K562 (cell line): ENCODE results near the gene ZNF148. TPM values are rescaled to one million over a fixed set of nuclear protein-coding genes. Genes with fewer than 3 reads are reported as not detected.

Source experiments
- ATAC-seq: fragments of 200-7000 bp; cut with Tn5 transposase; 3 replicates; pipeline ENCODE4 v1.9.1; 2020; ENCODE audit warnings: moderate library complexity
- BruUV-seq: library from RNA; stranded (reverse); fragments of 400-500 nt; replicated peaks from 2 replicates; lab custom pipeline; 2021; lab: Mats Ljungman, UMichigan
- CTCF ChIA-PET: fragments of 300-600 bp; formaldehyde crosslinking; extraction: SDS; loops from one replicate; lab custom pipeline; 2021; ENCODE audit warnings: low intra/inter-chr PET ratio; lab: Yijun Ruan, JAX
- POLR2A ChIA-PET: fragments of 300-600, 350-650 bp; sonication (Branson Sonifier 250); formaldehyde crosslinking; extraction: SDS; loops from one replicate; lab custom pipeline; 2021; ENCODE audit warnings: antibody characterized with exemption, inconsistent platforms; lab: Yijun Ruan, JAX
- DNase-seq, 4 experiments: peaks; one replicate each; pipeline versions ENCODE4 v3.0.0 to v3.0.0-alpha.2; 2011 to 2018; ENCODE audit warnings: low spot score in 3 of 4, mixed read lengths in 3 of 4; ENCODE audit errors: extremely low read depth in 1 of 4
- FAIRE-seq: peaks from 2 replicates; lab custom pipeline; 2011; peaks lifted over from hg19 to GRCh38; lab: Jason Lieb, UNC
- H2AFZ ChIP-seq: 2 replicates; pipeline ENCODE4 v1.6.0; 2011; ENCODE audit warnings: low read depth, low read length, control low read depth, inconsistent platforms
- H3K27ac ChIP-seq: fragments of 200-600 bp; 3 replicates; pipeline ENCODE4 v1.8.0; 2011; ENCODE audit warnings: low read depth, mild to moderate bottlenecking, control low read depth, inconsistent platforms, low read length, moderate library complexity, mixed read lengths; ENCODE audit errors: extremely low read depth
- H3K27me3 ChIP-seq, 2 experiments: fragments of 300-600 bp in 1 of 2; 2 replicates in 1 of 2; 3 replicates in 1 of 2; pipeline versions ENCODE4 v1.6.0 to v1.8.0; 2011; ENCODE audit warnings: inconsistent platforms in 2 of 2, low read length in 2 of 2, mild to moderate bottlenecking in 1 of 2, mixed read lengths in 1 of 2, moderate library complexity in 1 of 2; ENCODE audit not compliant: control insufficient read depth in 2 of 2, insufficient read depth in 2 of 2
- H3K36me3 ChIP-seq: fragments of 300-600 bp; 3 replicates; pipeline ENCODE4 v1.8.0; 2011; ENCODE audit warnings: mild to moderate bottlenecking, low read length, inconsistent platforms; ENCODE audit not compliant: control insufficient read depth, insufficient read depth
- H3K4me1 ChIP-seq, 2 experiments: fragments of 200-600 bp in 1 of 2; replicated peaks in 1 of 2; 2 replicates in 1 of 2; 3 replicates in 1 of 2; pipeline versions ENCODE4 v1.5.1 to v1.8.0; 2011; ENCODE audit warnings: inconsistent platforms in 2 of 2, low read length in 2 of 2, mild to moderate bottlenecking in 1 of 2, mixed read lengths in 1 of 2, moderate library complexity in 1 of 2; ENCODE audit not compliant: control insufficient read depth in 2 of 2, insufficient read depth in 2 of 2
- H3K4me2 ChIP-seq: 2 replicates; pipeline ENCODE4 v1.6.1; 2011; ENCODE audit warnings: low read length, control low read depth, inconsistent platforms, mixed read lengths; ENCODE audit not compliant: insufficient read depth
- H3K4me3 ChIP-seq: fragments of 200-600 bp; sonication (generic), shearing (Covaris generic); 2 replicates; pipeline ENCODE4 v1.5.1; 2016; ENCODE audit warnings: control low read depth, inconsistent platforms
- H3K79me2 ChIP-seq: fragments of 200-600 bp; 3 replicates; pipeline ENCODE4 v1.8.0; 2011; ENCODE audit warnings: low read length, inconsistent platforms; ENCODE audit not compliant: control insufficient read depth, insufficient read depth
- H3K9ac ChIP-seq, 2 experiments: 2 replicates each; pipeline versions ENCODE4 v1.6.0 to v1.6.1; 2011; ENCODE audit warnings: low read depth in 2 of 2, low read length in 2 of 2, control low read depth in 1 of 2, inconsistent platforms in 1 of 2, mild to moderate bottlenecking in 1 of 2, mixed read lengths in 1 of 2; ENCODE audit not compliant: insufficient read depth in 1 of 2
- H3K9me1 ChIP-seq: one replicate; pipeline ENCODE4 v1.6.0; 2011; ENCODE audit warnings: inconsistent platforms, mild to moderate bottlenecking, low read length, moderate library complexity; ENCODE audit not compliant: control insufficient read depth, insufficient read depth
- H3K9me3 ChIP-seq: replicated peaks from 2 replicates; pipeline ENCODE4 v1.5.1; 2011; ENCODE audit warnings: low read depth, low read length, inconsistent platforms; ENCODE audit not compliant: control insufficient read depth, insufficient read depth
- H4K20me1 ChIP-seq: replicated peaks from 2 replicates; pipeline ENCODE4 v1.6.1; 2011; ENCODE audit warnings: low read length, inconsistent platforms, mixed read lengths; ENCODE audit not compliant: control insufficient read depth, insufficient read depth
- CBFB ChIP-seq: sonication (generic); formaldehyde crosslinking; IDR thresholded peaks from 2 replicates; pipeline ENCODE4 v1.4.0; 2020; ENCODE audit warnings: mild to moderate bottlenecking, missing genetic modification reagents
- CBX2 ChIP-seq: fragments of 200-600 bp; sonication (generic); IDR thresholded peaks from one replicate; pipeline ENCODE4 v1.6.1; 2012; ENCODE audit warnings: mild to moderate bottlenecking, low read length, inconsistent platforms; ENCODE audit not compliant: insufficient read depth, poor library complexity, severe bottlenecking
- CUX1 ChIP-seq: fragments of 200-800 bp; sonication (Bioruptor generic); IDR thresholded peaks from 2 replicates; pipeline ENCODE4 v1.6.1; 2016; ENCODE audit warnings: missing genetic modification characterization, missing compliant biosample characterization
- HDAC1 ChIP-seq, 2 experiments: fragments of 450-650 bp; IDR thresholded peaks; 2 replicates each; pipeline ENCODE4 v1.6.1; 2016 to 2017; ENCODE audit warnings: inconsistent platforms in 1 of 2, mild to moderate bottlenecking in 1 of 2, moderate library complexity in 1 of 2
- LEF1 ChIP-seq: fragments of 450-650 bp; IDR thresholded peaks from 2 replicates; pipeline ENCODE4 v1.6.1; 2016; ENCODE audit warnings: mild to moderate bottlenecking
- NCOA2 ChIP-seq, 2 experiments: fragments of 450-650 bp; IDR thresholded peaks; 2 replicates each; pipeline ENCODE4 v1.6.1; 2018; ENCODE audit warnings: mild to moderate bottlenecking in 2 of 2, moderate library complexity in 1 of 2; ENCODE audit not compliant: partially characterized antibody in 2 of 2
- PHTF2 ChIP-seq: fragments of 250-450 bp; sonication (Bioruptor Pico); IDR thresholded peaks from 2 replicates; pipeline ENCODE4 v1.5.0; 2021; ENCODE audit warnings: mild to moderate bottlenecking
- RBM15 ChIP-seq: fragments of 200-400 bp; formaldehyde crosslinking; IDR thresholded peaks from 2 replicates; pipeline ENCODE4 v1.6.1; 2018; ENCODE audit warnings: mild to moderate bottlenecking, low read length, moderate library complexity; ENCODE audit not compliant: insufficient read depth
- RBM22 ChIP-seq: fragments of 200-400 bp; formaldehyde crosslinking; IDR thresholded peaks from 2 replicates; pipeline ENCODE4 v1.6.1; 2018; ENCODE audit warnings: low read length, low read depth; ENCODE audit not compliant: poor library complexity, severe bottlenecking
- SMAD3 ChIP-seq: fragments of 450-650 bp; formaldehyde crosslinking; conservative IDR thresholded peaks from 2 replicates; pipeline ENCODE4 v1.4.0; 2020; ENCODE audit warnings: mild to moderate bottlenecking
- SOX6 ChIP-seq: fragments of 450-650 bp; IDR thresholded peaks from 2 replicates; pipeline ENCODE4 v1.6.1; 2014; ENCODE audit warnings: mild to moderate bottlenecking
- TFAM ChIP-seq: fragments of 250-450 bp; sonication (Bioruptor Pico); conservative IDR thresholded peaks from 2 replicates; pipeline ENCODE4 v1.5.0; 2021; ENCODE audit warnings: mild to moderate bottlenecking, moderate library complexity
- ZNF354B ChIP-seq: fragments of 250-450 bp; sonication (Bioruptor Pico); IDR thresholded peaks from 2 replicates; pipeline ENCODE4 v1.4.0; 2020
- ZNF408 ChIP-seq: fragments of 250-450 bp; sonication (Bioruptor Pico); IDR thresholded peaks from 2 replicates; pipeline ENCODE4 v1.4.0; 2020; ENCODE audit warnings: low read depth, mild to moderate bottlenecking, moderate library complexity
- ZNF583 ChIP-seq: fragments of 250-450 bp; sonication (Bioruptor Pico); IDR thresholded peaks from 2 replicates; pipeline ENCODE4 v1.4.0; 2020
- WGBS: fragments of 100-300 bp; shearing (Covaris generic); methylation state at CpG from one replicate; pipeline ENCODE4 v1.1.6; 2016; ENCODE audit warnings: low coverage, mixed read lengths; ENCODE audit not compliant: insufficient coverage; ENCODE audit errors: missing lambda C conversion rate; 5-methylcytosine and 5-hydroxymethylcytosine counted together
- in situ Hi-C: fragments of 300-500 bp; cut with MboI; formaldehyde crosslinking; loops from 4 replicates; pipeline ENCODE4 v1.15.0; 2018; ENCODE audit warnings: inconsistent platforms, mixed read lengths
- intact Hi-C: fragments of 100-400 bp; cut with micrococcal nuclease; formaldehyde crosslinking; loops from 2 replicates; pipeline ENCODE4 v1.14.2; 2022
- polyA plus RNA-seq, 8 experiments: library from polyadenylated mRNA; depleted of rRNA in 4 of 8; stranded (reverse) in 5 of 8; unstranded in 3 of 8; fragments of >200 nt; fragmentation: Nextera tagmentation in 2 of 8; fragmentation: Illumina TruSeq in 1 of 8; extraction: Ambion mirVana in 2 of 8; extraction: Trizol in 1 of 8; gene quantifications; 2 replicates each; pipeline versions ENCODE4 v1.2.1 to v1.2.3, GENCODE V29; 2011 to 2014; ENCODE audit warnings: inconsistent platforms in 1 of 8, missing spikeins in 1 of 8
- total RNA-seq, 7 experiments: library from RNA; depleted of rRNA in 6 of 7; stranded (reverse); fragments of >200 nt in 6 of 7; fragmentation: Illumina TruSeq in 2 of 7; extraction: Trizol in 2 of 7; gene quantifications; 2 replicates each; pipeline versions ENCODE4 v1.2.1 to v1.2.3, GENCODE V29; 2011 to 2021; ENCODE audit warnings: low replicate concordance in 1 of 7
- TF ChIP-seq, protein P1 (sequence below), 2 experiments: fragments of 250-450 bp in 1 of 2; fragments of 450-650 bp in 1 of 2; sonication (Bioruptor Pico) in 1 of 2; IDR thresholded peaks; 2 replicates each; pipeline versions ENCODE4 v1.6.1 to v1.8.0; 2016 to 2021; ENCODE audit warnings: mild to moderate bottlenecking in 2 of 2, moderate library complexity in 2 of 2, missing compliant biosample characterization in 1 of 2, missing genetic modification characterization in 1 of 2

Gene ZNF148
- total and polyA plus RNA-seq, 9 of the 15 experiments (the other 6 are each of a cell fraction or from before 2014, with no cell fraction given): 2.7 to 15.1 (median 8.3) TPM

- no peak for TF ChIP-seq ZNF408 (CRISPR knock-in tag)
- no peak for TF ChIP-seq PHTF2
- no peak for TF ChIP-seq CBFB
These were observed 138.7 kb downstream of the ZNF148 start (continued) for GRCh38 chr3:125236331-125236903.

GRCh38 chr3:125234831-125235230 lies 140.3 kb downstream of the ZNF148 start:
- no peak overlapping the region for H2AFZ ChIP-seq
- TF ChIP-seq ZNF354B (CRISPR knock-in tag) (no peak), HDAC1 (IDR thresholded peaks at IDR 0.05) (no peak), ZNF583 (CRISPR knock-in tag) (no peak), SMAD3 (CRISPR knock-in tag) (no peak), RBM22 (no peak), LEF1 (no peak), NCOA2 (IDR thresholded peaks at IDR 0.05; ENCODE audit: partially characterized antibody in 2 of 2) (no peak), RBM15 (no peak), TFAM (no peak), SOX6 (no peak), CBX2 (no peak), CUX1 (CRISPR knock-in tag) (no peak)
- TF ChIP-seq, protein P1, sequence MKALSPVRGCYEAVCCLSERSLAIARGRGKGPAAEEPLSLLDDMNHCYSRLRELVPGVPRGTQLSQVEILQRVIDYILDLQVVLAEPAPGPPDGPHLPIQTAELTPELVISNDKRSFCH (CRISPR knock-in tag; IDR thresholded peaks at IDR 0.05): no peak
- TF ChIP-seq, protein P1 (tag; IDR thresholded peaks at IDR 0.05): no peak
- no peaks in the 10 kb centered on the region for H3K27me3 ChIP-seq
- H3K4me2 ChIP-seq: no peak overlapping the region
- in situ Hi-C loops: no loop called here
- no peak overlapping the region for H3K4me3 ChIP-seq
- CTCF ChIA-PET: no interaction called here
- no peak for DNase-seq
- 75% methylated on average over 1 of the region's 1 CpG for WGBS
- intact Hi-C loops: no loop called here
- H3K4me1 ChIP-seq: no peaks in the 10 kb centered on the region; a peak in 1 of 5 replicates
- no peaks in the 10 kb centered on the region for H4K20me1 ChIP-seq
- H3K9ac ChIP-seq: no peak overlapping the region
- H3K9me3 ChIP-seq: no peaks in the 10 kb centered on the region
- BruUV-seq: no TSS peak
- peaks cover 17% of the 10 kb centered on the region; the same call in 2 of the 3 replicates for H3K36me3 ChIP-seq
- POLR2A ChIA-PET: no interaction called here
- no peak for FAIRE-seq
- no peaks in the 10 kb centered on the region for H3K9me1 ChIP-seq
- H3K79me2 ChIP-seq: no peaks in the 10 kb centered on the region
- H3K27ac ChIP-seq: no peak overlapping the region
- no peak for ATAC-seq
